H9 (cell line): ENCODE data around the gene ZC3H10. TPM values are rescaled to one million over a fixed set of nuclear protein-coding genes. Genes with fewer than 3 reads are reported as not detected.

Source experiments
- DNase-seq: peaks from one replicate; pipeline ENCODE4 v3.0.0-alpha.2; 2017
- H2AFZ ChIP-seq: one replicate; pipeline ENCODE4 v1.6.1; 2013; ENCODE audit warnings: mild to moderate bottlenecking, low read length, control low read depth, moderate library complexity
- H2AK5ac ChIP-seq: 2 replicates; pipeline ENCODE4 v1.6.1; 2013; ENCODE audit warnings: low read length, control low read depth, mixed read lengths; ENCODE audit not compliant: insufficient read length
- H2BK120ac ChIP-seq: one replicate; pipeline ENCODE4 v1.6.1; 2013; ENCODE audit warnings: low read depth, mild to moderate bottlenecking, low read length, control low read depth, inconsistent platforms; ENCODE audit not compliant: poor library complexity, severe bottlenecking
- H2BK12ac ChIP-seq: 2 replicates; pipeline ENCODE4 v1.6.1; 2013; ENCODE audit warnings: low read length, control low read depth, mixed read lengths, low read depth; ENCODE audit not compliant: insufficient read length
- H2BK15ac ChIP-seq: 2 replicates; pipeline ENCODE4 v1.6.1; 2013; ENCODE audit warnings: low read depth, low read length, control low read depth
- H2BK20ac ChIP-seq: one replicate; pipeline ENCODE4 v1.6.1; 2013; ENCODE audit warnings: low read depth, mild to moderate bottlenecking, low read length, control low read depth, inconsistent platforms; ENCODE audit not compliant: poor library complexity, severe bottlenecking
- H2BK5ac ChIP-seq: 2 replicates; pipeline ENCODE4 v1.6.1; 2013; ENCODE audit warnings: low read length, control low read depth, mixed read lengths; ENCODE audit not compliant: insufficient read length
- H3K14ac ChIP-seq: 2 replicates; pipeline ENCODE4 v1.6.1; 2013; ENCODE audit warnings: low read length, control low read depth; ENCODE audit not compliant: insufficient read depth
- H3K18ac ChIP-seq: 2 replicates; pipeline ENCODE4 v1.6.1; 2013; ENCODE audit warnings: low read depth, mild to moderate bottlenecking, mixed read lengths, low read length, control low read depth; ENCODE audit not compliant: insufficient read length
- H3K23ac ChIP-seq: 2 replicates; pipeline ENCODE4 v1.6.1; 2013; ENCODE audit warnings: low read length, control low read depth, mixed read lengths, low read depth; ENCODE audit not compliant: insufficient read length
- H3K23me2 ChIP-seq: 2 replicates; pipeline ENCODE4 v1.6.1; 2013; ENCODE audit warnings: low read depth, mild to moderate bottlenecking, mixed read lengths, low read length, control low read depth; ENCODE audit not compliant: insufficient read length, poor library complexity, severe bottlenecking
- H3K27ac ChIP-seq: 2 replicates; pipeline ENCODE4 v1.5.1; 2013; ENCODE audit warnings: low read length, control low read depth, mixed read lengths, low read depth; ENCODE audit not compliant: insufficient read length
- H3K27me3 ChIP-seq: 2 replicates; pipeline ENCODE4 v1.6.1; 2013; ENCODE audit warnings: low read length, control low read depth, inconsistent platforms; ENCODE audit not compliant: insufficient read depth
- H3K4ac ChIP-seq: 2 replicates; pipeline ENCODE4 v1.6.1; 2013; ENCODE audit warnings: low read depth, mild to moderate bottlenecking, control low read depth, inconsistent platforms, low read length, moderate library complexity
- H3K4me1 ChIP-seq: 2 replicates; pipeline ENCODE4 v1.6.1; 2013; ENCODE audit warnings: low read length, control low read depth, inconsistent platforms; ENCODE audit not compliant: insufficient read depth
- H3K4me2 ChIP-seq: 2 replicates; pipeline ENCODE4 v1.6.1; 2013; ENCODE audit warnings: low read length, control low read depth, mixed read lengths; ENCODE audit not compliant: insufficient read length, insufficient read depth
- H3K56ac ChIP-seq: 2 replicates; pipeline ENCODE4 v1.6.1; 2013; ENCODE audit warnings: low read depth, mild to moderate bottlenecking, mixed read lengths, low read length, control low read depth; ENCODE audit not compliant: insufficient read length
- H3K79me1 ChIP-seq: 2 replicates; pipeline ENCODE4 v1.6.1; 2013; ENCODE audit warnings: low read depth, mild to moderate bottlenecking, moderate library complexity, low read length, control low read depth, inconsistent platforms; ENCODE audit not compliant: insufficient read depth, poor library complexity, severe bottlenecking
- H3K79me2 ChIP-seq: 2 replicates; pipeline ENCODE4 v1.6.1; 2013; ENCODE audit warnings: low read length, control low read depth, inconsistent platforms; ENCODE audit not compliant: insufficient read depth
- H3K9ac ChIP-seq: 2 replicates; pipeline ENCODE4 v1.6.1; 2013; ENCODE audit warnings: low read length, control low read depth, mixed read lengths; ENCODE audit not compliant: insufficient read length; ENCODE audit errors: extremely low read depth
- H3K9me3 ChIP-seq: one replicate; pipeline ENCODE4 v1.6.1; 2013; ENCODE audit warnings: low read depth, low read length, inconsistent platforms; ENCODE audit not compliant: control insufficient read depth
- H3T11ph ChIP-seq: one replicate; pipeline ENCODE4 v1.6.1; 2013; ENCODE audit warnings: mild to moderate bottlenecking, low read length, control low read depth, inconsistent platforms
- H4K20me1 ChIP-seq: one replicate; pipeline ENCODE4 v1.6.1; 2013; ENCODE audit not compliant: control insufficient read depth, insufficient read length, insufficient read depth
- H4K5ac ChIP-seq: 2 replicates; pipeline ENCODE4 v1.6.1; 2013; ENCODE audit warnings: low read depth, mild to moderate bottlenecking, mixed read lengths, low read length, control low read depth; ENCODE audit not compliant: insufficient read length
- H4K8ac ChIP-seq: replicated peaks from 2 replicates; pipeline ENCODE4 v1.6.1; 2013; ENCODE audit warnings: low read length, control low read depth, mixed read lengths, low read depth; ENCODE audit not compliant: insufficient read length
- H4K91ac ChIP-seq: 2 replicates; pipeline ENCODE4 v1.6.1; 2013; ENCODE audit warnings: low read depth, mild to moderate bottlenecking, moderate library complexity, mixed read lengths, low read length, control low read depth; ENCODE audit not compliant: insufficient read length
- H3K27ac Mint-ChIP-seq, 3 experiments: 2 replicates in 2 of 3; 3 replicates in 1 of 3; pipeline ENCODE4 v1.8.0; 2020 to 2021; ENCODE audit warnings: mixed read lengths in 3 of 3, mild to moderate bottlenecking in 1 of 3, moderate library complexity in 1 of 3
- H3K27me3 Mint-ChIP-seq: 2 replicates; pipeline ENCODE4 v1.8.0; 2021; ENCODE audit warnings: low read depth, mild to moderate bottlenecking, moderate library complexity, mixed read lengths
- H3K36me3 Mint-ChIP-seq, 3 experiments: 2 replicates in 2 of 3; 3 replicates in 1 of 3; pipeline ENCODE4 v1.8.0; 2020 to 2021; ENCODE audit warnings: low read depth in 3 of 3, mixed read lengths in 3 of 3; ENCODE audit not compliant: insufficient read depth in 1 of 3
- H3K4me1 Mint-ChIP-seq, 2 experiments: 2 replicates each; pipeline ENCODE4 v1.8.0; 2020; ENCODE audit warnings: mixed read lengths in 2 of 2
- H3K4me3 Mint-ChIP-seq, 2 experiments: 2 replicates in 1 of 2; 3 replicates in 1 of 2; pipeline ENCODE4 v1.8.0; 2020 to 2021; ENCODE audit warnings: mild to moderate bottlenecking in 2 of 2, mixed read lengths in 2 of 2, moderate library complexity in 1 of 2
- H3K9me3 Mint-ChIP-seq, 2 experiments: 2 replicates in 1 of 2; 3 replicates in 1 of 2; pipeline ENCODE4 v1.8.0; 2020; ENCODE audit warnings: mild to moderate bottlenecking in 2 of 2, mixed read lengths in 2 of 2, moderate library complexity in 1 of 2
- CTCF ChIP-seq: fragments of 200-600 bp; sonication (generic); conservative IDR thresholded peaks from 3 replicates; pipeline ENCODE4 v1.8.0; 2021; ENCODE audit warnings: antibody characterized with exemption, mild to moderate bottlenecking
- WGBS: extraction: QIAGEN DNeasy Blood & Tissue Kit; methylation state at CpG from one replicate; pipeline ENCODE4 v1.1.7; 2013; ENCODE audit warnings: missing lambda C conversion rate, low lambda C conversion rate, mixed read lengths; ENCODE audit not compliant: insufficient read length; ENCODE audit errors: extremely low coverage; 5-methylcytosine and 5-hydroxymethylcytosine counted together
- total RNA-seq: library from RNA; stranded (reverse); gene quantifications from 2 replicates; pipeline ENCODE4 v1.2.1, GENCODE V29; 2021

The ZC3H10 gene
- total RNA-seq, 1 experiment from 2014 or later = 9.4 TPM

- TF ChIP-seq CTCF = no peak
Measured at GRCh38 chr12:56152756-56153677, 35.0 kb downstream of the ZC3H10 start.

More at GRCh38 chr12:56152756-56153677, 35.0 kb downstream of the ZC3H10 start:
- no peaks in the 10 kb centered on the region; the same call in 1 of the 2 replicates for H3K79me2 ChIP-seq
- H2BK5ac ChIP-seq = no peak overlapping the region
- peak overlapping the region; percentile 40; the same call in 1 of the 2 replicates for H3K14ac ChIP-seq
- H3K9me3 ChIP-seq = no peaks in the 10 kb centered on the region
- H4K20me1 ChIP-seq = no peaks in the 10 kb centered on the region
- H2BK20ac ChIP-seq = no peak overlapping the region
- H3K27me3 ChIP-seq = no peaks in the 10 kb centered on the region
- H3K4me1 Mint-ChIP-seq = peaks cover 26 to 35% of the 10 kb centered on the region in 2 experiments
- no peak overlapping the region for H2AK5ac ChIP-seq
- H3K4me3 Mint-ChIP-seq = peak overlapping the region; percentile 90 to 95
- no peak overlapping the region for H4K5ac ChIP-seq
- H2BK15ac ChIP-seq = no peak overlapping the region
- no peak overlapping the region for H2BK120ac ChIP-seq
- H2AFZ ChIP-seq = no peak overlapping the region
- no peaks in the 10 kb centered on the region for H3K79me1 ChIP-seq
- peak overlapping the region; percentile 83 for H3K4me2 ChIP-seq
- no peak overlapping the region for H3K18ac ChIP-seq
- no peak for DNase-seq
- H3K56ac ChIP-seq = no peak overlapping the region
- peaks cover 18 to 27% (median 24%) of the 10 kb centered on the region in 3 experiments; a peak in 6 of 7 replicates for H3K36me3 Mint-ChIP-seq
- H3K27me3 Mint-ChIP-seq = no peaks in the 10 kb centered on the region; the same call in 1 of the 2 replicates
- H3K9me3 Mint-ChIP-seq = no peaks in the 10 kb centered on the region; a peak in 1 of 5 replicates
- 0 out of 2 replicates have a peak, but pooled peaks cover 2% of the 10 kb centered on the region for H3K4me1 ChIP-seq
- no peak overlapping the region for H4K8ac ChIP-seq
- peaks cover 16% of the 10 kb centered on the region for H3K23me2 ChIP-seq
- no CpG with 5 or more reads among the region's 8 CpGs for WGBS
- H3K9ac ChIP-seq = peak overlapping the region; percentile 82
- no peak overlapping the region for H3K23ac ChIP-seq
- peak overlapping the region; percentile 90 to 95 (median 94); a peak in 6 of 7 replicates for H3K27ac Mint-ChIP-seq
- no peak overlapping the region for H3K4ac ChIP-seq
- H3K27ac ChIP-seq = no peak overlapping the region
- no peak overlapping the region for H3T11ph ChIP-seq
- no peak overlapping the region for H2BK12ac ChIP-seq
- no peak overlapping the region for H4K91ac ChIP-seq
